Measurements from ENCODE around the gene TTC36. TPM values are rescaled to one million over a fixed set of nuclear protein-coding genes. Genes with fewer than 3 reads are reported as not detected.
A peak's percentile ranks its signal among the peaks of the same experiment; 100 is the strongest.

The TTC36 gene
- total and polyA plus RNA-seq, 2 of the 4 experiments (the other 2 are of a cell fraction): not detected

GRCh38 chr11:118530683-118531596, 3.7 kb downstream of the TTC36 start, which contains the start of gene TMEM25:
TMEM25 (plus strand) TSS chr11:118531192; CDS start chr11:118531802, 610 bp downstream.
- DNase-seq (peak; percentile 32), ATAC-seq (ENCODE audit: low read depth) (peak; percentile 86)
- in situ Hi-C loops (cut with MboI; ENCODE audit: low sequenced_read_pairs): no loop called here
- Histone ChIP-seq H4K5ac (ENCODE audit: low read depth, low read length) (peak within 1 kb of the TSS; percentile 88), H2BK20ac (ENCODE audit: low read depth, low read length) (no peak within 1 kb of the TSS; the same call in 1 of the 2 replicates), H3K14ac (replicated peaks; ENCODE audit: low read depth, low read length) (peak within 1 kb of the TSS; percentile 79; the same call in 1 of the 2 replicates), H2BK15ac (ENCODE audit: low read depth, low read length) (no peak within 1 kb of the TSS; the same call in 2 of the 3 replicates), H2AFZ (replicated peaks; ENCODE audit: low read length, poor library complexity) (peak within 1 kb of the TSS; percentile 98), H3K9me3 (ENCODE audit: control insufficient read depth, insufficient read depth, low read length) (no peaks in the 10 kb centered on the region), H3K4ac (ENCODE audit: low read depth, low read length) (peak within 1 kb of the TSS; percentile 81), H4K20me1 (ENCODE audit: insufficient read depth, low read length) (no peaks in the 10 kb centered on the region), H3K27me3 (ENCODE audit: control insufficient read depth, insufficient read depth, low read length) (no peaks in the 10 kb centered on the region), H2AK5ac (ENCODE audit: low read depth, low read length) (peak within 1 kb of the TSS; percentile 53), H3K9ac (ENCODE audit: low read depth, low read length) (peak within 1 kb of the TSS; percentile 91), H3K27ac (ENCODE audit: insufficient read depth, low read length) (peak within 1 kb of the TSS; percentile 32; the same call in 1 of the 2 replicates), H3K79me1 (ENCODE audit: low read depth in 1 of 2, low read length in 2 of 2) (peaks cover 0 to 24% of the 10 kb centered on the region in 2 experiments; a peak in 3 of 4 replicates), H3K4me2 (ENCODE audit: low read depth, low read length) (peak within 1 kb of the TSS; percentile 100), H3K36me3 (ENCODE audit: control insufficient read depth, insufficient read depth, low read length) (peaks cover 3% of the 10 kb centered on the region), H3K18ac (ENCODE audit: low read depth, low read length) (peak within 1 kb of the TSS; percentile 67; the same call in 1 of the 2 replicates), H2BK5ac (ENCODE audit: low read depth, low read length, poor library complexity, severe bottlenecking) (peak within 1 kb of the TSS; percentile 19), H3K4me1 (ENCODE audit: control insufficient read depth, insufficient read depth, low read length) (peaks cover 2% of the 10 kb centered on the region; the same call in 1 of the 2 replicates), H3K4me3 (ENCODE audit: insufficient read depth, low read depth, low read length) (peak within 1 kb of the TSS; percentile 92), H3K56ac (ENCODE audit: extremely low read depth, insufficient read depth, low read length) (peak within 1 kb of the TSS; percentile 38; the same call in 1 of the 2 replicates), H2AK9ac (replicated peaks; ENCODE audit: low read depth, low read length, poor library complexity) (peak within 1 kb of the TSS; percentile 86), H3K9me1 (ENCODE audit: insufficient read depth, low read length) (no peaks in the 10 kb centered on the region), H4K91ac (ENCODE audit: insufficient read depth, low read depth, low read length) (peak within 1 kb of the TSS; percentile 55), H3K23ac (ENCODE audit: low read depth, low read length) (peak within 1 kb of the TSS; percentile 92), H4K8ac (ENCODE audit: low read depth in 2 of 2, low read length in 2 of 2) (peak within 1 kb of the TSS; percentile 34 to 83; a peak in 3 of 4 replicates), H2BK120ac (ENCODE audit: low read depth, low read length) (peak within 1 kb of the TSS; percentile 70; the same call in 1 of the 2 replicates)
- intact Hi-C loops (cut with micrococcal nuclease): loop anchor here (2.0 kb wide), 1 partner anchor 36 kb away; no protein-coding TSS in a partner anchor
- BruUV-seq (replicated peaks): no TSS peak
- POLR2A ChIA-PET (ENCODE audit: unreplicated experiment): no interaction called here
- TF ChIP-seq MXI1 (IDR thresholded peaks at IDR 0.05; ENCODE audit: borderline replicate concordance, low read depth, low read length) (peak; percentile 53; the same call in 1 of the 2 replicates), RAD21 (IDR thresholded peaks at IDR 0.05; ENCODE audit: low read length) (no peak), MAZ (IDR thresholded peaks at IDR 0.05; ENCODE audit: borderline replicate concordance, low read depth, low read length) (peak; percentile 67; the same call in 1 of the 2 replicates)
- TF ChIP-seq, protein P1, sequence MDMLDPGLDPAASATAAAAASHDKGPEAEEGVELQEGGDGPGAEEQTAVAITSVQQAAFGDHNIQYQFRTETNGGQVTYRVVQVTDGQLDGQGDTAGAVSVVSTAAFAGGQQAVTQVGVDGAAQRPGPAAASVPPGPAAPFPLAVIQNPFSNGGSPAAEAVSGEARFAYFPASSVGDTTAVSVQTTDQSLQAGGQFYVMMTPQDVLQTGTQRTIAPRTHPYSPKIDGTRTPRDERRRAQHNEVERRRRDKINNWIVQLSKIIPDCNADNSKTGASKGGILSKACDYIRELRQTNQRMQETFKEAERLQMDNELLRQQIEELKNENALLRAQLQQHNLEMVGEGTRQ (IDR thresholded peaks at IDR 0.05; ENCODE audit: low read depth, low read length): 0 out of 2 replicates have a peak, but pooled peaks have one; percentile 26
- CTCF ChIA-PET: no interaction called here
- 0% methylated on average over 43 of the region's 94 CpGs; no CpG with 5 or more reads in 1 of the 2 experiments for WGBS, 2 experiments (ENCODE audit: extremely low coverage in 2 of 2, insufficient read length in 1 of 2)
- dilution Hi-C loops (cut with HindIII; ENCODE audit: low sequenced_read_pairs, unreplicated experiment): no loop called here

Data from IMR-90 (cell line).